GM23338 (cell line): ENCODE data around the gene MPV17L.
"Not testable (repeated sequence)": the region's sequence is repeated elsewhere in the genome, so short reads cannot be mapped to it uniquely, and the experiment has no call there.

Source experiments
- CREB1 ChIP-seq: fragments of 250-450 bp; sonication (Bioruptor Pico); IDR thresholded peaks from 2 replicates; pipeline ENCODE4 v1.5.0; 2020; ENCODE audit warnings: low read depth, mild to moderate bottlenecking, moderate library complexity
- STAT1 ChIP-seq: IDR thresholded peaks from one replicate; pipeline ENCODE4 v1.6.1; 2016; ENCODE audit warnings: antibody characterized with exemption; ENCODE audit not compliant: unreplicated experiment

- TF ChIP-seq STAT1, CREB1: not testable (repeated sequence)
Observed at GRCh38 chr16:15389916-15390315, 5.6 kb upstream of the MPV17L start.
